GM23338 (cell line): ENCODE results near the gene RUSF1. TPM values are rescaled to one million over a fixed set of nuclear protein-coding genes. Genes with fewer than 3 reads are reported as not detected.

Source experiments
- ATAC-seq: fragments of 200-7000 bp; cut with Tn5 transposase; 3 replicates; pipeline ENCODE4 v1.9.1; 2020
- DNase-seq: peaks from one replicate; pipeline ENCODE4 v3.0.0-alpha.2; 2015; ENCODE audit warnings: low spot score
- H2AFZ ChIP-seq: fragments of 200-600 bp; sonication (generic); 2 replicates; pipeline ENCODE4 v1.8.0; 2016; ENCODE audit warnings: antibody characterized with exemption, mild to moderate bottlenecking, moderate library complexity
- H3F3A ChIP-seq: fragments of 200-600 bp; sonication (generic); replicated peaks from 2 replicates; pipeline ENCODE4 v1.8.0; 2017; ENCODE audit warnings: antibody characterized with exemption, mixed run types, low read depth
- H3K27ac ChIP-seq: fragments of 200-600 bp; sonication (generic); 2 replicates; pipeline ENCODE4 v1.6.1; 2016; ENCODE audit warnings: low read depth
- H3K27me3 ChIP-seq: fragments of 200-600 bp; sonication (generic); 2 replicates; pipeline ENCODE4 v1.8.0; 2016; ENCODE audit warnings: mild to moderate bottlenecking, mixed run types, moderate library complexity; ENCODE audit not compliant: insufficient read depth
- H3K36me3 ChIP-seq: fragments of 200-600 bp; sonication (generic); 2 replicates; pipeline ENCODE4 v1.8.0; 2016; ENCODE audit warnings: mild to moderate bottlenecking; ENCODE audit not compliant: insufficient read depth
- H3K4me1 ChIP-seq: fragments of 200-600 bp; sonication (generic); 2 replicates; pipeline ENCODE4 v1.8.0; 2016; ENCODE audit warnings: mild to moderate bottlenecking, moderate library complexity; ENCODE audit not compliant: insufficient read depth
- H3K4me2 ChIP-seq: fragments of 200-600 bp; sonication (generic); 2 replicates; pipeline ENCODE4 v1.7.1; 2017; ENCODE audit warnings: mixed run types
- H3K4me3 ChIP-seq: fragments of 200-600 bp; sonication (generic); 2 replicates; pipeline ENCODE4 v1.6.1; 2016; ENCODE audit warnings: mixed run types
- H3K79me2 ChIP-seq: fragments of 200-600 bp; sonication (generic); replicated peaks from 2 replicates; pipeline ENCODE4 v1.8.0; 2017; ENCODE audit warnings: mild to moderate bottlenecking; ENCODE audit not compliant: insufficient read depth
- H3K9me2 ChIP-seq: fragments of 200-600 bp; sonication (generic); 2 replicates; pipeline ENCODE4 v1.8.0; 2017; ENCODE audit not compliant: insufficient read depth
- H4K20me1 ChIP-seq: fragments of 200-600 bp; sonication (generic); replicated peaks from 2 replicates; pipeline ENCODE4 v1.8.0; 2017; ENCODE audit warnings: mild to moderate bottlenecking; ENCODE audit not compliant: insufficient read depth
- H3K27ac Mint-ChIP-seq: 2 replicates; pipeline ENCODE4 v1.8.0; 2020; ENCODE audit warnings: inconsistent platforms, mild to moderate bottlenecking, moderate library complexity, mixed read lengths
- H3K27me3 Mint-ChIP-seq: 3 replicates; pipeline ENCODE4 v1.8.0; 2022; ENCODE audit warnings: low read depth, mild to moderate bottlenecking, moderate library complexity, mixed read lengths, inconsistent platforms; ENCODE audit not compliant: insufficient read depth, poor library complexity
- H3K36me3 Mint-ChIP-seq: 3 replicates; pipeline ENCODE4 v1.8.0; 2021; ENCODE audit warnings: low read depth, mild to moderate bottlenecking, inconsistent platforms, moderate library complexity, mixed read lengths
- H3K4me1 Mint-ChIP-seq: 3 replicates; pipeline ENCODE4 v1.8.0; 2020; ENCODE audit warnings: mild to moderate bottlenecking, inconsistent platforms, mixed read lengths
- H3K4me3 Mint-ChIP-seq: 3 replicates; pipeline ENCODE4 v1.8.0; 2021; ENCODE audit warnings: moderate library complexity, mild to moderate bottlenecking, inconsistent platforms, mixed read lengths
- H3K9me3 Mint-ChIP-seq: 3 replicates; pipeline ENCODE4 v1.8.0; 2020; ENCODE audit warnings: moderate library complexity, mild to moderate bottlenecking, inconsistent platforms, mixed read lengths
- CREB1 ChIP-seq: fragments of 250-450 bp; sonication (Bioruptor Pico); IDR thresholded peaks from 2 replicates; pipeline ENCODE4 v1.5.0; 2020; ENCODE audit warnings: low read depth, mild to moderate bottlenecking, moderate library complexity
- CTCF ChIP-seq, 2 experiments: fragments of 200-600 bp in 1 of 2; sonication (generic) in 1 of 2; conservative IDR thresholded peaks; 2 replicates each; pipeline versions ENCODE4 v1.5.1 to v1.6.1; 2016 to 2017; ENCODE audit warnings: antibody characterized with exemption in 2 of 2, low read depth in 2 of 2, mild to moderate bottlenecking in 2 of 2, moderate library complexity in 1 of 2
- ETS1 ChIP-seq: IDR thresholded peaks from 2 replicates; pipeline ENCODE4 v1.6.1; 2016; ENCODE audit warnings: antibody characterized with exemption
- EZH2 ChIP-seq: fragments of 200-600 bp; sonication (generic); IDR thresholded peaks from one replicate; pipeline ENCODE4 v1.8.0; 2017; ENCODE audit warnings: antibody characterized with exemption, mild to moderate bottlenecking, low read depth; ENCODE audit not compliant: unreplicated experiment
- EZH2phosphoT487 ChIP-seq: fragments of 200-600 bp; sonication (generic); IDR thresholded peaks from one replicate; pipeline ENCODE4 v1.8.1; 2018; ENCODE audit warnings: antibody characterized with exemption; ENCODE audit not compliant: unreplicated experiment
- JUNB ChIP-seq: IDR thresholded peaks from one replicate; pipeline ENCODE4 v1.6.1; 2016; ENCODE audit warnings: antibody characterized with exemption; ENCODE audit not compliant: unreplicated experiment
- NANOG ChIP-seq: IDR thresholded peaks from 2 replicates; pipeline ENCODE4 v1.6.1; 2016; ENCODE audit warnings: antibody characterized with exemption, borderline replicate concordance
- POLR2AphosphoS5 ChIP-seq: IDR thresholded peaks from 2 replicates; pipeline ENCODE4 v1.6.1; 2016; ENCODE audit warnings: antibody characterized with exemption, low read depth
- REST ChIP-seq: IDR thresholded peaks from one replicate; pipeline ENCODE4 v1.6.1; 2018; ENCODE audit warnings: antibody characterized with exemption; ENCODE audit not compliant: unreplicated experiment
- STAT1 ChIP-seq: IDR thresholded peaks from one replicate; pipeline ENCODE4 v1.6.1; 2016; ENCODE audit warnings: antibody characterized with exemption; ENCODE audit not compliant: unreplicated experiment
- ZNF114 ChIP-seq: fragments of 250-450 bp; sonication (Bioruptor Pico); IDR thresholded peaks from 2 replicates; pipeline ENCODE4 v1.5.0; 2020; ENCODE audit warnings: mild to moderate bottlenecking, moderate library complexity
- ZNF331 ChIP-seq: fragments of 250-450 bp; sonication (Bioruptor Pico); IDR thresholded peaks from 2 replicates; pipeline ENCODE4 v1.5.0; 2020; ENCODE audit warnings: low read depth, mild to moderate bottlenecking, moderate library complexity
- ZNF462 ChIP-seq: fragments of 250-450 bp; sonication (Bioruptor Pico); IDR thresholded peaks from 2 replicates; pipeline ENCODE4 v1.5.0; 2020; ENCODE audit warnings: mild to moderate bottlenecking, moderate library complexity
- polyA plus RNA-seq: library from polyadenylated mRNA; unstranded; fragments of >200 nt; fragmentation: Nextera tagmentation; extraction: Ambion mirVana; gene quantifications from 2 replicates; pipeline ENCODE4 v1.2.1, GENCODE V29; 2016
- total RNA-seq: library from RNA; depleted of rRNA; stranded (reverse); fragments of >200 nt; shearing (Covaris generic); gene quantifications from 2 replicates; pipeline ENCODE4 v1.2.3, GENCODE V29; 2014

The RUSF1 gene
- total and polyA plus RNA-seq, 2 experiments from 2014 or later = 8.9 to 36.1 TPM

GRCh38 chr16:31441956-31442355 is 66.2 kb downstream of the RUSF1 start:
- H2AFZ ChIP-seq = peak overlapping the region; percentile 96; the same call in 1 of the 2 replicates
- no peaks in the 10 kb centered on the region for H3K79me2 ChIP-seq
- TF ChIP-seq ETS1 = no peak
- TF ChIP-seq ZNF114 (CRISPR knock-in tag) = no peak
- TF ChIP-seq EZH2 = no peak
- TF ChIP-seq ZNF331 (CRISPR knock-in tag) = no peak
- no peak for TF ChIP-seq CREB1 (CRISPR knock-in tag)
- TF ChIP-seq ZNF462 (CRISPR knock-in tag) = no peak
- TF ChIP-seq STAT1 = no peak
- no peak for TF ChIP-seq POLR2AphosphoS5
- no peak for TF ChIP-seq JUNB
- no peak for TF ChIP-seq CTCF (conservative IDR thresholded peaks at IDR 0.05; ENCODE audit: low read depth in 2 of 2)
- TF ChIP-seq NANOG = no peak
- TF ChIP-seq REST = no peak
- no peak for TF ChIP-seq EZH2phosphoT487
- Mint-ChIP-seq H3K36me3 (no peaks in the 10 kb centered on the region), H3K27ac (no peak overlapping the region), H3K4me1 (peaks cover 4% of the 10 kb centered on the region), H3K9me3 (no peaks in the 10 kb centered on the region; the same call in 2 of the 3 replicates), H3K4me3 (peak overlapping the region; percentile 89), H3K27me3 (peaks cover 5% of the 10 kb centered on the region)
- no peaks in the 10 kb centered on the region for H3K4me1 ChIP-seq
- no peak for ATAC-seq
- no peak overlapping the region; the same call in 1 of the 2 replicates for H3K4me2 ChIP-seq
- no peak overlapping the region for H3K27ac ChIP-seq
- no peaks in the 10 kb centered on the region for H4K20me1 ChIP-seq
- no peaks in the 10 kb centered on the region for H3K36me3 ChIP-seq
- no peaks in the 10 kb centered on the region for H3K9me2 ChIP-seq
- peak overlapping the region; percentile 65 for H3K4me3 ChIP-seq
- H3F3A ChIP-seq = no peaks in the 10 kb centered on the region
- H3K27me3 ChIP-seq = peaks cover 6% of the 10 kb centered on the region; the same call in 1 of the 2 replicates
- no peak for DNase-seq
